Kidney epithelial cell (primary cell): ENCODE data around the gene PHF10. TPM values are rescaled to one million over a fixed set of nuclear protein-coding genes. Genes with fewer than 3 reads are reported as not detected.
"Not testable (repeated sequence)": the region's sequence is repeated elsewhere in the genome, so short reads cannot be mapped to it uniquely, and the experiment has no call there.

Experiments used
- DNase-seq: peaks from one replicate; pipeline ENCODE4 v3.0.0-alpha.2; 2010; ENCODE audit warnings: low read depth
- H3K27me3 ChIP-seq: 2 replicates; pipeline ENCODE4 v1.6.0; 2011; ENCODE audit warnings: low read length; ENCODE audit not compliant: control insufficient read depth, insufficient read depth
- H3K36me3 ChIP-seq: 2 replicates; pipeline ENCODE4 v1.5.1; 2011; ENCODE audit warnings: low read length; ENCODE audit not compliant: control insufficient read depth, insufficient read depth
- H3K4me3 ChIP-seq: 2 replicates; pipeline ENCODE4 v1.5.1; 2011; ENCODE audit warnings: low read depth, mild to moderate bottlenecking, control low read depth, low read length
- total RNA-seq: library from RNA; depleted of rRNA; stranded (reverse); fragments of >200 nt; gene quantifications from 2 replicates; pipeline ENCODE4 v1.2.3, GENCODE V29; 2015
- TF ChIP-seq, protein P1 (sequence below): IDR thresholded peaks from 2 replicates; pipeline ENCODE4 v1.5.1; 2011; ENCODE audit warnings: mild to moderate bottlenecking, moderate library complexity, low read length, control low read depth, inconsistent platforms; ENCODE audit not compliant: insufficient read depth, poor library complexity, severe bottlenecking

PHF10 gene
- total RNA-seq, 1 donor from 2014 or later: 31.3 TPM

DNA sequence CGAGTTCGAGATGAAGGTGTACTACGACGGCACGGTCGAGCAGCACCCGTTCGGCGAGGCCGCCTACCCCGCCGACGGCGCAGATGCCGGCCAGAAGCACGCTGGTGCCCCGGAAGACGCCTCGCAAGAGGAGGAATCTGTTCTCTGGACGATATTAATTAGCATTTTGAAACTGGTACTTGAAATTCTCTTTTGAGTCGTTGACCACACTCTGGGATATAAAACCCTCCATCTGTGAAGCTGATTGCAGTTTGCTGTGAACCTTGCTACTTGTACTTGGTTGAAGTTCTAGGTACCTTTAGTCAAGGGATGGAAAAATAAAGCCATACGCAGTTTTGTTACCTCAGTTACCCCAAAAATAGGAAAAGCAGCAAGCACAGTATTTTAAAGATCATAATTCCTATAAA lies 21.5 kb downstream of the PHF10 start:
- no peak for DNase-seq
- peaks cover 1% of the 10 kb centered on the region for H3K36me3 ChIP-seq
- TF ChIP-seq, protein P1, sequence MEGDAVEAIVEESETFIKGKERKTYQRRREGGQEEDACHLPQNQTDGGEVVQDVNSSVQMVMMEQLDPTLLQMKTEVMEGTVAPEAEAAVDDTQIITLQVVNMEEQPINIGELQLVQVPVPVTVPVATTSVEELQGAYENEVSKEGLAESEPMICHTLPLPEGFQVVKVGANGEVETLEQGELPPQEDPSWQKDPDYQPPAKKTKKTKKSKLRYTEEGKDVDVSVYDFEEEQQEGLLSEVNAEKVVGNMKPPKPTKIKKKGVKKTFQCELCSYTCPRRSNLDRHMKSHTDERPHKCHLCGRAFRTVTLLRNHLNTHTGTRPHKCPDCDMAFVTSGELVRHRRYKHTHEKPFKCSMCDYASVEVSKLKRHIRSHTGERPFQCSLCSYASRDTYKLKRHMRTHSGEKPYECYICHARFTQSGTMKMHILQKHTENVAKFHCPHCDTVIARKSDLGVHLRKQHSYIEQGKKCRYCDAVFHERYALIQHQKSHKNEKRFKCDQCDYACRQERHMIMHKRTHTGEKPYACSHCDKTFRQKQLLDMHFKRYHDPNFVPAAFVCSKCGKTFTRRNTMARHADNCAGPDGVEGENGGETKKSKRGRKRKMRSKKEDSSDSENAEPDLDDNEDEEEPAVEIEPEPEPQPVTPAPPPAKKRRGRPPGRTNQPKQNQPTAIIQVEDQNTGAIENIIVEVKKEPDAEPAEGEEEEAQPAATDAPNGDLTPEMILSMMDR: no peak
- H3K27me3 ChIP-seq: no peaks in the 10 kb centered on the region
- H3K4me3 ChIP-seq: peak overlapping the region; percentile 85

DNA sequence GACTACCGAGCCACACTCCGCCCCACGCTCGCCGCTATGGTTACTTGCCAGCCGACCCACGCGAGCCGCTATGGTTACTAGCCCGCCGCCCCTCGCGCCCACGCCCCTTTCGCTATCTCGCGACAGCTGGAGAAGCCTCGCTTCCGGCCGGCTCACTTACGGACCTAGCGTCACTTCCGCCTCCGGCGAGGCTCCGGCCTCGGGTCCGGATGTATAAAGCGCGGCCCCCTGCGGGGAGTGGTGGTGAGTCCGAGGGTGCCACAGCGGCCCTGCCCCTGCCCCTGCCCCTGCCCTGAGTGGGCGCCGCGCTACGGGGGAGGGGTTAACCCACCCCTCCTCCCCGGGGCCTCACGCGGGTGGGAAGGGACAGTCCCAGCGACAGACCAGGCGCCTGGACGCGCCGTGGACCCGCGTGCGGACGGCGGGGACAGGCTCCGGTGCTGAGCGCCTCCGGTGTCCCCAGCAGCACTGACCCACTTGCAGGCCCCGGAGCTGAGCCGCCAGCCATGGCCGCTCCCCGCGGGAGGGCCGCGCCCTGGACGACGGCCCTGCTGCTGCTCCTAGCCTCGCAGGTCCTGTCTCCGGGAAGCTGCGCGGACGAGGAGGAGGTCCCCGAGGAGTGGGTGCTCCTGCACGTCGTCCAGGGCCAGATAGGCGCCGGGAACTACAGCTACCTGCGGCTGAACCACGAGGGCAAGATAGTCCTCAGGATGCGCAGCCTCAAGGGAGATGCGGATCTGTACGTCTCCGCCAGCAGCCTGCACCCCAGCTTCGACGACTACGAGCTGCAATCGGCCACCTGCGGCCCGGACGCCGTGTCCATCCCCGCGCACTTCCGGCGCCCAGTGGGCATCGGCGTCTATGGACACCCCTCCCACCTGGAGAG lies 22.1 kb downstream of the PHF10 start, which contains the start of the genes C6orf120 and WDR27:
Gene C6orf120, plus strand, starts transcription at position 173 of the 886 bp plus-strand sequence. Its CDS starts 334 bp downstream, at position 507.
Gene WDR27, minus strand, starts transcription at position 76 of the 886 bp plus-strand sequence. CDS start 13,024 bp downstream, outside the sequence.
- Histone ChIP-seq H3K36me3 (peaks cover 1% of the 10 kb centered on the region), H3K4me3 (peak within 1 kb of the TSS; percentile 85), H3K27me3 (no peaks in the 10 kb centered on the region)
- TF ChIP-seq, protein P1: no peak
- DNase-seq: peak; percentile 76

DNA sequence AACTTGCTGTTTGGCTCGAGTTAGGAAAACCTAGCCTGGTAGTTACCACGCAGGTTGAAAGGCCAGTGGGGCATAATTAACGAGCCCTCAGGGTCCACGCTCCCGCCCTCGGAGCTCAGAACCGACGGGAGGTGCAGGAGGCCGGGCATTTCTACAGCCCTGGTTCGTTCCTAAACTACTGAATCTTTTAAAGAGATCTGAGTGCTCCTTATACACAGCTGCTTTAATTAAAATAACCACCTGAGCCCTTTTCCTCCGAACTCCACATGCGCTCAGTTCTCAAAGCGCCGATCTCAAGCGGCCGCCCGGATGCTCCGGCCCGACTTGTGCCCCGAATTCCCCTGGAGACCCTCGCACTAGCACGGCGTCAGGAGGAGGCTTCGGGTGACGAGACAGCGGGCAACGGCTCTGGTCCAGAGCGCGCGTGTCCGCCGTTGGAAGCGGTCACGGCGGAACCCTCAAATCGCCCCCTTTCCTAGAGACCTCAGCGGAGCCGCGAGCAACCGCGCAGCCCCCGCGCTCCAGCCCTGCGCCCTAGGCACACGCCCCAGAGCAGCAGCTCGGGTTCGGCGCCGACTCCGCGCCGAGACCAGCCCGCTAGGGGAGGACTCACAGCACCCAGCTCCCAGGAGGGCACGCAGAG lies 22.9 kb downstream of the PHF10 start:
- peak overlapping the region; percentile 85 for H3K4me3 ChIP-seq
- H3K27me3 ChIP-seq: no peaks in the 10 kb centered on the region
- TF ChIP-seq, protein P1: no peak
- no peak for DNase-seq
- peaks cover 1% of the 10 kb centered on the region for H3K36me3 ChIP-seq

DNA sequence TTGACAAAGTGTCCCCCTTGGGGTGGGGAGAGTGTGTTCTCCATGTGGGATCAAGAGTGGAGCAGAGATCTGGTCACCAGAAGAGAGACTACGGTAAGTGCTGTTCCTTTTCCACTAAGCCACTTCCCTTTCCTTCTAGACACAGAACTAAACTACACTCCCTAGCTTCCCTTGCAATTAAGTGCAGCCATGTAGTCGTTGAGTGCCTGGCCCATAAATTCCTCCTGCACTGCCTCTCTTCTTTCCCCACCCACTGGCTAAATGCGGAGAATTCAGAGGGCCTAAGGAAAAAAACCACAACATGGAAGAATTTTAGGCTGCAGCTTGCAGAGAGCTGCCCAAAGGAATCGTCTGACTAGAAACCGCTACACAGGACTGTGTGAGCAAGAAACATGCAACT lies 24.0 kb downstream of the PHF10 start:
- no peak for DNase-seq
- Histone ChIP-seq H3K27me3 (no peaks in the 10 kb centered on the region), H3K4me3 (no peak overlapping the region), H3K36me3 (peaks cover 1% of the 10 kb centered on the region)
- TF ChIP-seq, protein P1: no peak

DNA sequence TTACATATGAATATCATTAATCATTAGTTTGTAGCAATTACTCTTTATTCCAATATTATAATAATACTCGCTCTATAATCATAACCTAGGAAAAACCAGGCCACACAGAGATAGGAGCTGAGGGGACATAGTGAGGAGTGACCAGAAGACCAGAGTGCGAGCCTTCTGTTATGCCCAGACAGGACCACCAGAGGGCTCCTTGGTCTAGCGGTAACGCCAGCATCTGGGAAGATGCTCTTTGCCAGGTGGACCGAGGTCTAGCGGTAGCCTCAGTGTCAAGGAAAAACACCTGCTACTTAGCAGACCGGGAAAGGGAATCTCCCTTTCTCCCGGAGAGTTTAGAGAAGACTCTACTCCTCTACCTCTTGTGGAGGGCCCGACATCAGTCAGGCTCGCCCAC lies 27.2 kb downstream of the PHF10 start:
- H3K27me3 ChIP-seq, H3K4me3 ChIP-seq, DNase-seq, H3K36me3 ChIP-seq: not testable (repeated sequence)
- TF ChIP-seq, protein P1: peak; percentile 19
